OCI-LY7 (cell line): Measurements from ENCODE around the gene PCBD1.

Source experiments
- CTCF ChIP-seq: fragments of 200-600 bp; sonication (generic); conservative IDR thresholded peaks from 2 replicates; pipeline ENCODE4 v1.5.1; 2014; ENCODE audit warnings: mild to moderate bottlenecking, antibody characterized with exemption, low read length, moderate library complexity, mixed read lengths
- EZH2phosphoT487 ChIP-seq: fragments of 200-600 bp; sonication (generic); IDR thresholded peaks from 2 replicates; pipeline ENCODE4 v1.6.1; 2018; ENCODE audit warnings: low read depth, borderline replicate concordance, mild to moderate bottlenecking, mixed run types, antibody characterized with exemption, low read length, moderate library complexity, mixed read lengths

- no peak for TF ChIP-seq CTCF
- TF ChIP-seq EZH2phosphoT487, result no peak
Measured at GRCh38 chr10:70872291-70872690, 16.1 kb downstream of the PCBD1 start.
